GM12878 (cell line): ENCODE data around the gene EHHADH. TPM values are rescaled to one million over a fixed set of nuclear protein-coding genes. Genes with fewer than 3 reads are reported as not detected.

Experiments
- ATF7 ChIP-seq: fragments of 450-650 bp; IDR thresholded peaks from 2 replicates; pipeline ENCODE4 v1.6.1; 2016; ENCODE audit warnings: low read depth, mild to moderate bottlenecking
- BHLHE40 ChIP-seq, 2 experiments: fragments of 450-650 bp in 1 of 2; IDR thresholded peaks; 2 replicates each; pipeline ENCODE4 v1.6.1; 2011 to 2017; ENCODE audit warnings: low read depth in 2 of 2, borderline replicate concordance in 1 of 2, improper control_type of control experiment in 1 of 2, low read length in 1 of 2, mild to moderate bottlenecking in 1 of 2
- CBX5 ChIP-seq: sonication (generic); IDR thresholded peaks from 2 replicates; pipeline ENCODE4 v1.6.1; 2016; ENCODE audit warnings: low read depth, moderate library complexity, mild to moderate bottlenecking, inconsistent platforms
- KAT2A ChIP-seq: conservative IDR thresholded peaks from 2 replicates; pipeline ENCODE4 v1.6.1; 2011; ENCODE audit warnings: low read depth, low read length; ENCODE audit not compliant: control insufficient read depth
- LARP7 ChIP-seq: fragments of 450-650 bp; IDR thresholded peaks from 2 replicates; pipeline ENCODE4 v1.6.1; 2017; ENCODE audit warnings: mild to moderate bottlenecking
- MYB ChIP-seq: fragments of 150-350 bp; IDR thresholded peaks from 2 replicates; pipeline ENCODE4 v1.6.1; 2014; ENCODE audit warnings: mild to moderate bottlenecking, low read depth, low read length, borderline replicate concordance
- TBL1XR1 ChIP-seq: IDR thresholded peaks from 2 replicates; pipeline ENCODE4 v1.6.1; 2012; ENCODE audit warnings: low read depth, low read length, improper control_type of control experiment
- YY1 ChIP-seq: IDR thresholded peaks from 2 replicates; pipeline ENCODE4 v1.6.1; 2011; ENCODE audit warnings: low read depth, mild to moderate bottlenecking, low read length
- ZNF217 ChIP-seq: fragments of 450-650 bp; IDR thresholded peaks from 2 replicates; pipeline ENCODE4 v1.6.1; 2017; ENCODE audit warnings: antibody characterized with exemption, mild to moderate bottlenecking
- polyA plus RNA-seq, 11 experiments: library from polyadenylated mRNA; depleted of rRNA in 4 of 11; unstranded in 6 of 11; stranded (reverse) in 5 of 11; fragments of >200 nt; fragmentation: Nextera tagmentation in 4 of 11; fragmentation: Illumina TruSeq in 1 of 11; extraction: Ambion mirVana in 4 of 11; extraction: Trizol in 1 of 11; gene quantifications; 1 replicate in 1 of 11; 2 replicates in 10 of 11; pipeline versions ENCODE4 v1.2.1 to v1.2.3, GENCODE V29; 2011 to 2016; ENCODE audit warnings: inconsistent platforms in 2 of 11, missing spikeins in 2 of 11, low read depth in 1 of 11
- total RNA-seq, 4 experiments: library from RNA; depleted of rRNA in 3 of 4; stranded (reverse); fragments of >200 nt in 3 of 4; fragmentation: Illumina TruSeq in 1 of 4; extraction: Trizol in 1 of 4; gene quantifications; 2 replicates each; pipeline versions ENCODE4 v1.2.1 to v1.2.3, GENCODE V29; 2013 to 2021
- TF ChIP-seq, protein P1 (sequence below): IDR thresholded peaks from 2 replicates; pipeline ENCODE4 v1.6.1; 2011; ENCODE audit warnings: mild to moderate bottlenecking, low read depth, low read length, moderate library complexity; ENCODE audit not compliant: insufficient replicate concordance
- TF ChIP-seq, protein P2 (sequence below): fragments of 450-650 bp; formaldehyde crosslinking; IDR thresholded peaks from 2 replicates; pipeline ENCODE4 v1.4.0; 2020; ENCODE audit warnings: mild to moderate bottlenecking, moderate library complexity
- TF ChIP-seq, protein P3 (sequence below): fragments of 150-350 bp; IDR thresholded peaks from 2 replicates; pipeline ENCODE4 v1.6.1; 2016; ENCODE audit warnings: low read depth, low read length
- TF ChIP-seq, protein P4 (sequence below): IDR thresholded peaks from 2 replicates; pipeline ENCODE4 v1.6.1; 2012; ENCODE audit warnings: low read depth, low read length, improper control_type of control experiment
- TF ChIP-seq, protein P5 (sequence below): fragments of 450-650 bp; formaldehyde crosslinking; IDR thresholded peaks from 2 replicates; pipeline ENCODE4 v1.5.0; 2022; ENCODE audit warnings: mild to moderate bottlenecking, missing genetic modification characterization

EHHADH gene
- total and polyA plus RNA-seq, 10 of the 15 experiments (the other 5 are each of a cell fraction or from before 2014, with no cell fraction given): 0.96 to 8.4 (median 5.3) TPM

DNA sequence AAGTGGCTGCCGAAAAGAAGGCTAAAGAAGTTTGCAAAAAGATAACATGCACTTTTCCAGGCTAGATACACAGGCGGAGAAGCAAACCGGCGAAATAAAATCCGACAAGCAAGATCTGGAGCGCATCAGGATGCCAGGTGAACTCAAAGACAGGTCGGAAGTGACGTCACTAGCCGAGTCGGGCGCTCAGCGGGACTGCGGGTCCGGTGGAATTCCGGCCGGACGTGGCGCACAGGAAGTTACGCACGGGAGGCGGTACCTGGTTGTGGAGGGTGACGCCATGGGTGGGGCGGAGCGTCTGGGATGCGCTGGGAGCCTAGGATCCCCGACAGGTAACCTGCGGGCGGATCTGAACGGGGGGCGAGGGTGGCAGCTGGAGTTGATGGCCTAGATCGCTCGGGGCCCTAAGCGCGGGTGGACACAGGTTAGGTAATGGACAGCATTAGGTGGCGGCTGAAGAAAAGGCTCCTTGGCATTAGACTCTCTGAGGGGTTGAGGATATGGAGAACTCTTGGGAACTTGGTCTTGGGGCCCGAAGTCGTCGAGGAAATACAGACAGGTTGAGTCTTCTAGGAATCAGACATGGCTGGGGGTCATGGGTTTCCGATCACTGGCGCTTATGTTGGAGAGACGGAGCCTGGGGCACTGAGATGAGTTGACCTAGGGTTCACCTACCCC is 29.0 kb upstream of the EHHADH start (continued):
- TF ChIP-seq, protein P1, sequence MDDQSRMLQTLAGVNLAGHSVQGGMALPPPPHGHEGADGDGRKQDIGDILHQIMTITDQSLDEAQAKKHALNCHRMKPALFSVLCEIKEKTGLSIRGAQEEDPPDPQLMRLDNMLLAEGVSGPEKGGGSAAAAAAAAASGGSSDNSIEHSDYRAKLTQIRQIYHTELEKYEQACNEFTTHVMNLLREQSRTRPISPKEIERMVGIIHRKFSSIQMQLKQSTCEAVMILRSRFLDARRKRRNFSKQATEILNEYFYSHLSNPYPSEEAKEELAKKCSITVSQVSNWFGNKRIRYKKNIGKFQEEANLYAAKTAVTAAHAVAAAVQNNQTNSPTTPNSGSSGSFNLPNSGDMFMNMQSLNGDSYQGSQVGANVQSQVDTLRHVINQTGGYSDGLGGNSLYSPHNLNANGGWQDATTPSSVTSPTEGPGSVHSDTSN: no peak
- TF ChIP-seq ATF7: peak; percentile 99
- no peak for TF ChIP-seq MYB
- TF ChIP-seq BHLHE40 (IDR thresholded peaks at IDR 0.05; ENCODE audit: borderline replicate concordance in 1 of 2, low read depth in 2 of 2, low read length in 1 of 2): peak in 1 of 2 experiments; percentile 57; a peak in 2 of 4 replicates
- TF ChIP-seq TBL1XR1: no peak
- TF ChIP-seq, protein P2, sequence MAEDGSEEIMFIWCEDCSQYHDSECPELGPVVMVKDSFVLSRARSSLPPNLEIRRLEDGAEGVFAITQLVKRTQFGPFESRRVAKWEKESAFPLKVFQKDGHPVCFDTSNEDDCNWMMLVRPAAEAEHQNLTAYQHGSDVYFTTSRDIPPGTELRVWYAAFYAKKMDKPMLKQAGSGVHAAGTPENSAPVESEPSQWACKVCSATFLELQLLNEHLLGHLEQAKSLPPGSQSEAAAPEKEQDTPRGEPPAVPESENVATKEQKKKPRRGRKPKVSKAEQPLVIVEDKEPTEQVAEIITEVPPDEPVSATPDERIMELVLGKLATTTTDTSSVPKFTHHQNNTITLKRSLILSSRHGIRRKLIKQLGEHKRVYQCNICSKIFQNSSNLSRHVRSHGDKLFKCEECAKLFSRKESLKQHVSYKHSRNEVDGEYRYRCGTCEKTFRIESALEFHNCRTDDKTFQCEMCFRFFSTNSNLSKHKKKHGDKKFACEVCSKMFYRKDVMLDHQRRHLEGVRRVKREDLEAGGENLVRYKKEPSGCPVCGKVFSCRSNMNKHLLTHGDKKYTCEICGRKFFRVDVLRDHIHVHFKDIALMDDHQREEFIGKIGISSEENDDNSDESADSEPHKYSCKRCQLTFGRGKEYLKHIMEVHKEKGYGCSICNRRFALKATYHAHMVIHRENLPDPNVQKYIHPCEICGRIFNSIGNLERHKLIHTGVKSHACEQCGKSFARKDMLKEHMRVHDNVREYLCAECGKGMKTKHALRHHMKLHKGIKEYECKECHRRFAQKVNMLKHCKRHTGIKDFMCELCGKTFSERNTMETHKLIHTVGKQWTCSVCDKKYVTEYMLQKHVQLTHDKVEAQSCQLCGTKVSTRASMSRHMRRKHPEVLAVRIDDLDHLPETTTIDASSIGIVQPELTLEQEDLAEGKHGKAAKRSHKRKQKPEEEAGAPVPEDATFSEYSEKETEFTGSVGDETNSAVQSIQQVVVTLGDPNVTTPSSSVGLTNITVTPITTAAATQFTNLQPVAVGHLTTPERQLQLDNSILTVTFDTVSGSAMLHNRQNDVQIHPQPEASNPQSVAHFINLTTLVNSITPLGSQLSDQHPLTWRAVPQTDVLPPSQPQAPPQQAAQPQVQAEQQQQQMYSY (CRISPR knock-in tag): no peak
- no peak for TF ChIP-seq YY1
- no peak for TF ChIP-seq CBX5
- TF ChIP-seq, protein P3, sequence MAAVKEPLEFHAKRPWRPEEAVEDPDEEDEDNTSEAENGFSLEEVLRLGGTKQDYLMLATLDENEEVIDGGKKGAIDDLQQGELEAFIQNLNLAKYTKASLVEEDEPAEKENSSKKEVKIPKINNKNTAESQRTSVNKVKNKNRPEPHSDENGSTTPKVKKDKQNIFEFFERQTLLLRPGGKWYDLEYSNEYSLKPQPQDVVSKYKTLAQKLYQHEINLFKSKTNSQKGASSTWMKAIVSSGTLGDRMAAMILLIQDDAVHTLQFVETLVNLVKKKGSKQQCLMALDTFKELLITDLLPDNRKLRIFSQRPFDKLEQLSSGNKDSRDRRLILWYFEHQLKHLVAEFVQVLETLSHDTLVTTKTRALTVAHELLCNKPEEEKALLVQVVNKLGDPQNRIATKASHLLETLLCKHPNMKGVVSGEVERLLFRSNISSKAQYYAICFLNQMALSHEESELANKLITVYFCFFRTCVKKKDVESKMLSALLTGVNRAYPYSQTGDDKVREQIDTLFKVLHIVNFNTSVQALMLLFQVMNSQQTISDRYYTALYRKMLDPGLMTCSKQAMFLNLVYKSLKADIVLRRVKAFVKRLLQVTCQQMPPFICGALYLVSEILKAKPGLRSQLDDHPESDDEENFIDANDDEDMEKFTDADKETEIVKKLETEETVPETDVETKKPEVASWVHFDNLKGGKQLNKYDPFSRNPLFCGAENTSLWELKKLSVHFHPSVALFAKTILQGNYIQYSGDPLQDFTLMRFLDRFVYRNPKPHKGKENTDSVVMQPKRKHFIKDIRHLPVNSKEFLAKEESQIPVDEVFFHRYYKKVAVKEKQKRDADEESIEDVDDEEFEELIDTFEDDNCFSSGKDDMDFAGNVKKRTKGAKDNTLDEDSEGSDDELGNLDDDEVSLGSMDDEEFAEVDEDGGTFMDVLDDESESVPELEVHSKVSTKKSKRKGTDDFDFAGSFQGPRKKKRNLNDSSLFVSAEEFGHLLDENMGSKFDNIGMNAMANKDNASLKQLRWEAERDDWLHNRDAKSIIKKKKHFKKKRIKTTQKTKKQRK: no peak
- TF ChIP-seq, protein P4, sequence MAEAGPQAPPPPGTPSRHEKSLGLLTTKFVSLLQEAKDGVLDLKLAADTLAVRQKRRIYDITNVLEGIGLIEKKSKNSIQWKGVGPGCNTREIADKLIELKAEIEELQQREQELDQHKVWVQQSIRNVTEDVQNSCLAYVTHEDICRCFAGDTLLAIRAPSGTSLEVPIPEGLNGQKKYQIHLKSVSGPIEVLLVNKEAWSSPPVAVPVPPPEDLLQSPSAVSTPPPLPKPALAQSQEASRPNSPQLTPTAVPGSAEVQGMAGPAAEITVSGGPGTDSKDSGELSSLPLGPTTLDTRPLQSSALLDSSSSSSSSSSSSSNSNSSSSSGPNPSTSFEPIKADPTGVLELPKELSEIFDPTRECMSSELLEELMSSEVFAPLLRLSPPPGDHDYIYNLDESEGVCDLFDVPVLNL: no peak
- TF ChIP-seq KAT2A: no peak
- TF ChIP-seq ZNF217: no peak
- TF ChIP-seq, protein P5, sequence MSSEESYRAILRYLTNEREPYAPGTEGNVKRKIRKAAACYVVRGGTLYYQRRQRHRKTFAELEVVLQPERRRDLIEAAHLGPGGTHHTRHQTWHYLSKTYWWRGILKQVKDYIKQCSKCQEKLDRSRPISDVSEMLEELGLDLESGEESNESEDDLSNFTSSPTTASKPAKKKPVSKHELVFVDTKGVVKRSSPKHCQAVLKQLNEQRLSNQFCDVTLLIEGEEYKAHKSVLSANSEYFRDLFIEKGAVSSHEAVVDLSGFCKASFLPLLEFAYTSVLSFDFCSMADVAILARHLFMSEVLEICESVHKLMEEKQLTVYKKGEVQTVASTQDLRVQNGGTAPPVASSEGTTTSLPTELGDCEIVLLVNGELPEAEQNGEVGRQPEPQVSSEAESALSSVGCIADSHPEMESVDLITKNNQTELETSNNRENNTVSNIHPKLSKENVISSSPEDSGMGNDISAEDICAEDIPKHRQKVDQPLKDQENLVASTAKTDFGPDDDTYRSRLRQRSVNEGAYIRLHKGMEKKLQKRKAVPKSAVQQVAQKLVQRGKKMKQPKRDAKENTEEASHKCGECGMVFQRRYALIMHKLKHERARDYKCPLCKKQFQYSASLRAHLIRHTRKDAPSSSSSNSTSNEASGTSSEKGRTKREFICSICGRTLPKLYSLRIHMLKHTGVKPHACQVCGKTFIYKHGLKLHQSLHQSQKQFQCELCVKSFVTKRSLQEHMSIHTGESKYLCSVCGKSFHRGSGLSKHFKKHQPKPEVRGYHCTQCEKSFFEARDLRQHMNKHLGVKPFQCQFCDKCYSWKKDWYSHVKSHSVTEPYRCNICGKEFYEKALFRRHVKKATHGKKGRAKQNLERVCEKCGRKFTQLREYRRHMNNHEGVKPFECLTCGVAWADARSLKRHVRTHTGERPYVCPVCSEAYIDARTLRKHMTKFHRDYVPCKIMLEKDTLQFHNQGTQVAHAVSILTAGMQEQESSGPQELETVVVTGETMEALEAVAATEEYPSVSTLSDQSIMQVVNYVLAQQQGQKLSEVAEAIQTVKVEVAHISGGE (CRISPR knock-in tag): peak; percentile 66
- no peak for TF ChIP-seq LARP7
